Tibial nerve (tissue), 4 donors: Measurements from ENCODE around the gene CPAMD8. TPM values are rescaled to one million over a fixed set of nuclear protein-coding genes. Genes with fewer than 3 reads are reported as not detected.

Source experiments
- DNase-seq, 2 donors: peaks; one replicate each; pipeline ENCODE4 v3.0.0-alpha.2; 2019; ENCODE audit warnings: low spot score in 2 of 2
- H3K27ac ChIP-seq, 4 donors: fragments of 200-600 bp; sonication (generic) in 3 of 4; one replicate each; pipeline ENCODE4 v1.5.1; 2017 to 2019; ENCODE audit warnings: mild to moderate bottlenecking in 1 of 4
- H3K27me3 ChIP-seq, 2 donors: fragments of 200-600 bp; sonication (generic) in 1 of 2; one replicate each; pipeline versions ENCODE4 v1.5.1 to v1.6.0; 2017 to 2019
- H3K36me3 ChIP-seq, 3 donors: fragments of 200-600 bp; sonication (generic); one replicate each; pipeline ENCODE4 v1.5.1; 2018 to 2019
- H3K4me1 ChIP-seq, 4 donors: fragments of 200-600 bp; sonication (generic) in 3 of 4; one replicate each; pipeline ENCODE4 v1.5.1; 2017 to 2019
- H3K4me3 ChIP-seq, 4 donors: fragments of 200-600 bp; sonication (generic) in 3 of 4; one replicate each; pipeline ENCODE4 v1.5.1; 2017 to 2019; ENCODE audit warnings: mild to moderate bottlenecking in 1 of 4, moderate library complexity in 1 of 4
- H3K9me3 ChIP-seq, 4 donors: fragments of 200-600 bp; sonication (generic) in 3 of 4; one replicate each; pipeline ENCODE4 v1.5.1; 2017 to 2019
- EP300 ChIP-seq, 2 donors: sonication (generic); formaldehyde crosslinking; IDR thresholded peaks; one replicate each; pipeline ENCODE4 v1.6.1; 2017; ENCODE audit warnings: antibody characterized with exemption in 2 of 2, mild to moderate bottlenecking in 1 of 2
- POLR2A ChIP-seq, 2 donors: fragments of 450-650 bp; IDR thresholded peaks; one replicate each; pipeline ENCODE4 v1.6.1; 2017; ENCODE audit warnings: antibody characterized with exemption in 2 of 2, mild to moderate bottlenecking in 2 of 2, moderate library complexity in 2 of 2
- WGBS, 2 donors: methylation state at CpG; one replicate each; pipeline ENCODE4 v1.1.5; 2018; 5-methylcytosine and 5-hydroxymethylcytosine counted together
- total RNA-seq, 4 donors: library from RNA; depleted of rRNA; stranded (reverse); fragments of >200 nt; gene quantifications; one replicate each; pipeline ENCODE4 v1.1.0, GENCODE V29; 2016
- TF ChIP-seq, protein P1 (sequence below), 5 experiments: fragments of 200-600 bp in 3 of 5; fragments of 450-650 bp in 2 of 5; sonication (generic) in 3 of 5; IDR thresholded peaks; one replicate each; pipeline ENCODE4 v1.5.1; 2016 to 2019; ENCODE audit warnings: antibody characterized with exemption in 5 of 5, mild to moderate bottlenecking in 3 of 5, moderate library complexity in 2 of 5

The CPAMD8 gene
- total RNA-seq, 4 donors from 2014 or later = 9.8 to 26.3 (median 14.4) TPM

DNA sequence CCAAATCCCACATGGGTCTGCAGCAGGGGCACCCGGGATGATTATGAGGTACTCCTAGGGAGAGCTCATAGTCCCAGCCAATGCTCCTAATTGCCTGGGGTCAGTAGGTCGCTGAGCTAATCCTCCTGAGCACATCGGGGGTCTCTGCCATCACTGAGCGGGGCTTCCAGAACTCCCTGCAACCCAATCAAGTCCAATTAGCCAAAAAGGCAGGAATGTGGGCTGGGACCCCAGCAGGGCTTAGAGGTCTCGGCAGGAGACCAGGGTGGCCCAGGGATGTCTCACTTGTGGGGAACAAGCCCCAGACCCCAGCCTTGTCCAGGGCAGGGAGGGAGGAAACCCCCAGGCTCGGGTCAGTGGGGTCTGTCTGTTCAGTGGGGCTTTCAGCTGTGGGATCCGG lies 17.1 kb upstream of the CPAMD8 start:
- TF ChIP-seq POLR2A (IDR thresholded peaks at IDR 0.05) = no peak
- TF ChIP-seq, protein P1, sequence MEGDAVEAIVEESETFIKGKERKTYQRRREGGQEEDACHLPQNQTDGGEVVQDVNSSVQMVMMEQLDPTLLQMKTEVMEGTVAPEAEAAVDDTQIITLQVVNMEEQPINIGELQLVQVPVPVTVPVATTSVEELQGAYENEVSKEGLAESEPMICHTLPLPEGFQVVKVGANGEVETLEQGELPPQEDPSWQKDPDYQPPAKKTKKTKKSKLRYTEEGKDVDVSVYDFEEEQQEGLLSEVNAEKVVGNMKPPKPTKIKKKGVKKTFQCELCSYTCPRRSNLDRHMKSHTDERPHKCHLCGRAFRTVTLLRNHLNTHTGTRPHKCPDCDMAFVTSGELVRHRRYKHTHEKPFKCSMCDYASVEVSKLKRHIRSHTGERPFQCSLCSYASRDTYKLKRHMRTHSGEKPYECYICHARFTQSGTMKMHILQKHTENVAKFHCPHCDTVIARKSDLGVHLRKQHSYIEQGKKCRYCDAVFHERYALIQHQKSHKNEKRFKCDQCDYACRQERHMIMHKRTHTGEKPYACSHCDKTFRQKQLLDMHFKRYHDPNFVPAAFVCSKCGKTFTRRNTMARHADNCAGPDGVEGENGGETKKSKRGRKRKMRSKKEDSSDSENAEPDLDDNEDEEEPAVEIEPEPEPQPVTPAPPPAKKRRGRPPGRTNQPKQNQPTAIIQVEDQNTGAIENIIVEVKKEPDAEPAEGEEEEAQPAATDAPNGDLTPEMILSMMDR (IDR thresholded peaks at IDR 0.05) = no peak
- TF ChIP-seq EP300 (IDR thresholded peaks at IDR 0.05) = no peak
- no peaks in the 10 kb centered on the region for H3K9me3 ChIP-seq
- H3K27me3 ChIP-seq = no peaks in the 10 kb centered on the region
- peaks cover 0 to 3% (median 0%) of the 10 kb centered on the region in 3 donors for H3K36me3 ChIP-seq
- peaks cover 0 to 10% (median 0%) of the 10 kb centered on the region in 4 donors for H3K4me1 ChIP-seq
- WGBS, 2 donors = 45% methylated on average over 5 to 7 of the region's 7 CpGs
- H3K4me3 ChIP-seq = no peak overlapping the region
- H3K27ac ChIP-seq = no peak overlapping the region
- DNase-seq = no peak

DNA sequence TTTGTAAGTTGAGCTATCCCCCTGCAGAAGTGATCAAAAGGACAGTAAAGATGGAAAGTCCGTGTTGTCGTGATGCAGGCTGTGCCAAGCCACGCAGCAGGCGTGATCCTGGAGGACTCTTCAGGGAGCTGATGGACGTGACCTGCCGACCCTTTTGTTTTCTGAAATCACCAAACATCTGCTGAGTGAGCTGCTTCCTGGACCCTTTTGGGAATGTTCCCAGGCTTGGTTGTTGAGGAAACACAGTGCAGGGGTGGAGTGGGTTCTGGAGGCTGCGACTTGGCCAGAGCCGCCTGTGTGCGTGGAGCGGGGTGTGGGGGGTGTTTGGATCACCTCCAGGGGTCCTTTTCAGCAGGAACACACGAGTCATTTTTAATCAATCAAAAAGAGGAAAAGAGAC lies 15.4 kb upstream of the CPAMD8 start:
- TF ChIP-seq EP300 (IDR thresholded peaks at IDR 0.05) (no peak), POLR2A (IDR thresholded peaks at IDR 0.05) (no peak)
- TF ChIP-seq, protein P1 (IDR thresholded peaks at IDR 0.05) = no peak
- H3K9me3 ChIP-seq = no peaks in the 10 kb centered on the region
- no peak overlapping the region for H3K4me3 ChIP-seq
- no peak overlapping the region for H3K27ac ChIP-seq
- no peaks in the 10 kb centered on the region for H3K27me3 ChIP-seq
- H3K36me3 ChIP-seq = no peaks in the 10 kb centered on the region
- no peak for DNase-seq
- 5 to 9% methylated on average over 11 of the region's 11 CpGs for whole genome bisulfite sequencing, 2 donors
- H3K4me1 ChIP-seq = peaks cover 0 to 10% (median 0%) of the 10 kb centered on the region in 4 donors

DNA sequence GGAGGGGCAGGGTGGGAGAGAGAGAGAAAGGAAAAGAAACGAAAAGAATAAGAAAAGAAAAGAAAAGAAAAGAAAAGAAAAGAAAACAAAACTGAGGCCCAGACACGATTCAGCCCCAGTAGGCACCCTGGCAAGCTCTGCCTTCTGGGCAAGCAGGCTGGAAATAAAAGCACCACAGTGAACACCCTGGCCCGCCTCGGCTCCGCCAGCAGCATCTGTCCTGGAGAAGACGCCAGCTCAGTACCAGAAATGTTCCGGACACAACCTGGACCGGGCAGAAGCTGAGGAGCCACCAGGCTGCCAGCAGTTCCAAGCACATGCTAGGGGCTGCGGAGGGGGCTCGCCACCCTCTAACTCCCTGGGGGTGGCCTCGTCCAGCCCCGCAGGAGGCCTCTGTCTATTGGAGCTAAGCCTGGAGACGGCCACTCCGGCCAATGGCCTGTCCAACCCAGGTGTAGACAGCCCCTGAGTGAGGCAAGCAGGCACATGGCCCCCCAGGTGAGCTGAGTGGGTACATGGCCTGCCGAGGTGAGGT lies 11.4 kb upstream of the CPAMD8 start:
- H3K4me1 ChIP-seq = peaks cover 0 to 10% (median 0%) of the 10 kb centered on the region in 4 donors
- no peaks in the 10 kb centered on the region for H3K36me3 ChIP-seq
- H3K9me3 ChIP-seq = no peaks in the 10 kb centered on the region
- 64 to 69% methylated on average over 11 to 15 of the region's 15 CpGs for WGBS, 2 donors
- DNase-seq = no peak
- no peaks in the 10 kb centered on the region for H3K27me3 ChIP-seq
- H3K4me3 ChIP-seq = no peak overlapping the region
- TF ChIP-seq EP300 (IDR thresholded peaks at IDR 0.05) = no peak
- no peak for TF ChIP-seq POLR2A (IDR thresholded peaks at IDR 0.05)
- TF ChIP-seq, protein P1 (IDR thresholded peaks at IDR 0.05) = no peak
- no peak overlapping the region for H3K27ac ChIP-seq

DNA sequence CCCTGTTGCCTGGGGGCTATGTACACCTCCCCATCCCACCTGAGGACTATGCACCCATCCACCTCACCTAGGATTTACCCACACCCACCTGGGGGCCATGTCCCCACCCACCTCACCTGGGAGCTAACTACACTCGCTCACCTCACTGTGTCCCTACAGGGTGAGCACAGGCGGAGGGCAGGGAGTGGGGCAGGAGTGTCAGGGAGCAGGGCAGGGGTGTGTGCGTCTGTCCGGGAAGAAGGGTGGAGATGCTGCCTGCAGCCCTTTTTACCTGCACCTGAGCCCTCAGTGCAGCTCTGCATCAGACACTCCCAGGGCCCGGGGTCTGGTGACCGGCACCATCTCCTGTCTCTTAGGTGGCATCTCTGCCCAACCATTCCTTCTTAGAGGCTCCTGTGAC lies 10.6 kb upstream of the CPAMD8 start:
- WGBS, 2 donors = 90 to 94% methylated on average over 4 to 6 of the region's 6 CpGs
- TF ChIP-seq EP300 (IDR thresholded peaks at IDR 0.05) = no peak
- peaks cover 0 to 7% (median 0%) of the 10 kb centered on the region in 4 donors for H3K4me1 ChIP-seq
- H3K27ac ChIP-seq = no peak overlapping the region
- no peak overlapping the region for H3K4me3 ChIP-seq
- no peaks in the 10 kb centered on the region for H3K9me3 ChIP-seq
- H3K36me3 ChIP-seq = no peaks in the 10 kb centered on the region
- DNase-seq = no peak
- no peaks in the 10 kb centered on the region for H3K27me3 ChIP-seq

DNA sequence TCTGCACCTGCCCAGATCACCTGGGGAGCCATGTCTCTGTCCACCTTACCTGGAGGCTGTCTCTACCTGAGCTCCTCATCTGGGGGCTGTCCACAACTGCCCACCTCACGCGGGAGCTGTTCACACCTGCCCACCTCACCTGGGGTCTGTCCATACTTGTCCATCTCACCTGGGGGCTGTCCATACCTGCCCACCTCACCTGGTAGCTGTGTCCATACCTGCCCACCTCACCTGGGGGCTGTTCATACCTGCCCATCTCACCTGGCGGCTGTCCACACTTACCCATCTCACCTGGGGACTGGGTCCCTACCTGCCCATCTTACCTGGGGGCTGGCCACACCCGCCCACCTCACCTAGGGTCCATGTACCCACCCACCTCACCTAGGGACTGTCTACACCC lies 10.0 kb upstream of the CPAMD8 start:
- no peak for DNase-seq
- Histone ChIP-seq H3K27me3 (no peaks in the 10 kb centered on the region), H3K27ac (no peak overlapping the region), H3K4me3 (no peak overlapping the region), H3K36me3 (no peaks in the 10 kb centered on the region), H3K4me1 (peaks cover 0 to 2% (median 0%) of the 10 kb centered on the region in 4 donors), H3K9me3 (no peaks in the 10 kb centered on the region)
- WGBS, 2 donors = 65 to 83% methylated on average over 3 to 4 of the region's 4 CpGs
- TF ChIP-seq POLR2A (IDR thresholded peaks at IDR 0.05) = no peak
- no peak for TF ChIP-seq EP300 (IDR thresholded peaks at IDR 0.05)
- TF ChIP-seq, protein P1 (IDR thresholded peaks at IDR 0.05) = no peak
